ENCODE data around the gene EIF1B. TPM values are rescaled to one million over a fixed set of nuclear protein-coding genes. Genes with fewer than 3 reads are reported as not detected.
A peak's percentile ranks its signal among the peaks of the same experiment; 100 is the strongest.

Gene EIF1B
- total and polyA plus RNA-seq, 10 of the 15 experiments (the other 5 are each of a cell fraction or from before 2014, with no cell fraction given): 15.4 to 75.6 (median 43.2) TPM

- Histone ChIP-seq H3K27ac (ENCODE audit: control insufficient read depth, insufficient read depth) (no peak overlapping the region), H2AFZ (ENCODE audit: control insufficient read depth, low read depth, low read length) (no peak overlapping the region), H4K20me1 (ENCODE audit: control insufficient read depth, insufficient read depth) (no peaks in the 10 kb centered on the region), H3K9me3 (replicated peaks; ENCODE audit: control insufficient read depth, insufficient read depth, low read length) (no peaks in the 10 kb centered on the region), H3K4me2 (ENCODE audit: control insufficient read depth, insufficient read depth) (peak overlapping the region; percentile 49), H3K36me3 (ENCODE audit: control insufficient read depth in 2 of 2, insufficient read depth in 2 of 2, low read length in 1 of 2) (no peaks in the 10 kb centered on the region), H3K79me2 (ENCODE audit: control insufficient read depth, insufficient read depth, low read length) (no peaks in the 10 kb centered on the region), H3K9ac (ENCODE audit: control insufficient read depth, insufficient read depth, low read length) (no peak overlapping the region), H3K4me3 (no peak overlapping the region), H3K27me3 (replicated peaks in 1 of 2; ENCODE audit: control insufficient read depth in 2 of 2, insufficient read depth in 2 of 2, low read length in 1 of 2) (no peaks in the 10 kb centered on the region), H3K4me1 (ENCODE audit: control insufficient read depth, insufficient read depth, low read length) (peaks cover 14% of the 10 kb centered on the region)
- BruUV-seq (replicated peaks): no TSS peak
- FAIRE-seq (no peak), ATAC-seq (peak; percentile 18), DNase-seq (ENCODE audit: low read depth, low spot score) (no peak)
- CTCF ChIA-PET: no interaction called here
- 32% methylated on average over 4 of the region's 4 CpGs for WGBS (ENCODE audit: insufficient coverage, insufficient replicate concordance, low lambda C conversion rate, missing lambda C conversion rate)
- POLR2A ChIA-PET: no interaction called here
- TF ChIP-seq RAD51 (IDR thresholded peaks at IDR 0.05) (no peak), CTCF (IDR thresholded peaks at IDR 0.05 in 2 of 3, conservative IDR thresholded peaks at IDR 0.05 in 1 of 3; ENCODE audit: control insufficient read depth in 2 of 3, extremely low read depth in 1 of 3, insufficient read depth in 1 of 3, low read depth in 3 of 3, low read length in 3 of 3) (no peak), CREB1 (IDR thresholded peaks at IDR 0.05; ENCODE audit: low read depth) (no peak), BACH1 (IDR thresholded peaks at IDR 0.05; ENCODE audit: borderline replicate concordance) (no peak), BRCA1 (IDR thresholded peaks at IDR 0.05; ENCODE audit: low read depth, low read length) (no peak), HDAC2 (IDR thresholded peaks at IDR 0.05) (no peak), HDGF (IDR thresholded peaks at IDR 0.05) (no peak)
- TF ChIP-seq, protein P1, sequence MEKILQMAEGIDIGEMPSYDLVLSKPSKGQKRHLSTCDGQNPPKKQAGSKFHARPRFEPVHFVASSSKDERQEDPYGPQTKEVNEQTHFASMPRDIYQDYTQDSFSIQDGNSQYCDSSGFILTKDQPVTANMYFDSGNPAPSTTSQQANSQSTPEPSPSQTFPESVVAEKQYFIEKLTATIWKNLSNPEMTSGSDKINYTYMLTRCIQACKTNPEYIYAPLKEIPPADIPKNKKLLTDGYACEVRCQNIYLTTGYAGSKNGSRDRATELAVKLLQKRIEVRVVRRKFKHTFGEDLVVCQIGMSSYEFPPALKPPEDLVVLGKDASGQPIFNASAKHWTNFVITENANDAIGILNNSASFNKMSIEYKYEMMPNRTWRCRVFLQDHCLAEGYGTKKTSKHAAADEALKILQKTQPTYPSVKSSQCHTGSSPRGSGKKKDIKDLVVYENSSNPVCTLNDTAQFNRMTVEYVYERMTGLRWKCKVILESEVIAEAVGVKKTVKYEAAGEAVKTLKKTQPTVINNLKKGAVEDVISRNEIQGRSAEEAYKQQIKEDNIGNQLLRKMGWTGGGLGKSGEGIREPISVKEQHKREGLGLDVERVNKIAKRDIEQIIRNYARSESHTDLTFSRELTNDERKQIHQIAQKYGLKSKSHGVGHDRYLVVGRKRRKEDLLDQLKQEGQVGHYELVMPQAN (conservative IDR thresholded peaks at IDR 0.05): no peak
- intact Hi-C loops (cut with micrococcal nuclease; ENCODE audit: unreplicated experiment): no loop called here
- RAD21 ChIA-PET (ENCODE audit: unreplicated experiment): no interaction called here
- SMC1A ChIA-PET (ENCODE audit: uncharacterized antibody, unreplicated experiment): no interaction called here
- in situ Hi-C loops (cut with MboI): loop anchor here (25.0 kb wide), 1 partner anchor 1776 kb away; no protein-coding TSS in a partner anchor
Measured at GRCh38 chr3:40336511-40337135, 27.1 kb downstream of the EIF1B start.

Measured in GM12878 (cell line).